SK-N-SH (cell line): ENCODE measurements around the gene GJD4. TPM values are rescaled to one million over a fixed set of nuclear protein-coding genes. Genes with fewer than 3 reads are reported as not detected.

ENCODE experiments used
- CTCF ChIA-PET: fragments of 300-600, 350-600 bp; formaldehyde crosslinking; extraction: SDS; loops from one replicate; lab custom pipeline; 2021; lab: Yijun Ruan, JAX
- POLR2A ChIA-PET: fragments of 350-600 bp; sonication (Branson Sonifier 250); formaldehyde crosslinking; extraction: SDS; loops from one replicate; lab custom pipeline; 2020; ENCODE audit warnings: antibody characterized with exemption, inconsistent platforms; lab: Yijun Ruan, JAX
- DNase-seq: peaks from one replicate; pipeline ENCODE4 v3.0.0; 2012
- H2AFZ ChIP-seq: fragments of 200-600 bp; sonication (generic); 2 replicates; pipeline ENCODE4 v1.8.1; 2016; ENCODE audit warnings: antibody characterized with exemption, mild to moderate bottlenecking, low read depth
- H3F3A ChIP-seq: fragments of 200-600 bp; sonication (generic); replicated peaks from 2 replicates; pipeline ENCODE3; 2016; ENCODE audit warnings: antibody characterized with exemption, mild to moderate bottlenecking; ENCODE audit not compliant: insufficient read depth
- H3K27ac ChIP-seq, 2 experiments: fragments of 200-500 bp in 1 of 2; fragments of 200-600 bp in 1 of 2; sonication (Bioruptor generic) in 1 of 2; sonication (generic), shearing (Covaris generic) in 1 of 2; 2 replicates each; pipeline versions ENCODE4 v1.5.1 to v1.6.1; 2014 to 2016; ENCODE audit warnings: low read depth in 2 of 2, inconsistent platforms in 1 of 2, low read length in 1 of 2, mild to moderate bottlenecking in 1 of 2, mixed read lengths in 1 of 2
- H3K27me3 ChIP-seq: fragments of 200-600 bp; sonication (generic), shearing (Covaris generic); 2 replicates; pipeline ENCODE4 v1.6.1; 2016; ENCODE audit warnings: mixed run types; ENCODE audit not compliant: insufficient read depth
- H3K36me3 ChIP-seq, 2 experiments: fragments of 200-500 bp in 1 of 2; fragments of 200-600 bp in 1 of 2; sonication (Bioruptor generic) in 1 of 2; sonication (generic) in 1 of 2; replicated peaks in 1 of 2; 2 replicates each; pipeline versions ENCODE3 to v1.5.1; 2014 to 2016; ENCODE audit warnings: low read length in 1 of 2, mild to moderate bottlenecking in 1 of 2; ENCODE audit not compliant: insufficient read depth in 2 of 2, control insufficient read depth in 1 of 2
- H3K4me1 ChIP-seq, 2 experiments: fragments of 200-500 bp in 1 of 2; fragments of 200-600 bp in 1 of 2; sonication (Bioruptor generic) in 1 of 2; sonication (generic), shearing (Covaris generic) in 1 of 2; 2 replicates each; pipeline versions ENCODE4 v1.5.1 to v1.6.1; 2014 to 2016; ENCODE audit warnings: low read depth in 1 of 2, low read length in 1 of 2, mixed run types in 1 of 2; ENCODE audit not compliant: insufficient read depth in 2 of 2, control insufficient read depth in 1 of 2
- H3K4me2 ChIP-seq: fragments of 200-600 bp; sonication (generic), shearing (Covaris generic); 2 replicates; pipeline ENCODE4 v1.6.1; 2017; ENCODE audit warnings: mixed run types
- H3K4me3 ChIP-seq, 2 experiments: fragments of 200-500 bp in 1 of 2; fragments of 200-600 bp in 1 of 2; sonication (Bioruptor generic) in 1 of 2; sonication (generic), shearing (Covaris generic) in 1 of 2; 2 replicates each; pipeline versions ENCODE4 v1.5.1 to v1.8.1; 2014 to 2016; ENCODE audit warnings: low read depth in 2 of 2, inconsistent platforms in 1 of 2, low read length in 1 of 2, mild to moderate bottlenecking in 1 of 2, mixed read lengths in 1 of 2, moderate library complexity in 1 of 2
- H3K79me2 ChIP-seq: fragments of 200-600 bp; sonication (generic); 2 replicates; pipeline ENCODE4 v1.8.1; 2017; ENCODE audit warnings: mild to moderate bottlenecking; ENCODE audit not compliant: insufficient read depth
- H3K9ac ChIP-seq: fragments of 200-600 bp; sonication (generic); 2 replicates; pipeline ENCODE4 v1.6.1; 2017; ENCODE audit warnings: mixed run types
- H3K9me2 ChIP-seq: fragments of 200-600 bp; sonication (generic); 2 replicates; pipeline ENCODE4 v1.6.1; 2017; ENCODE audit warnings: mixed run types
- H3K9me3 ChIP-seq: fragments of 200-600 bp; sonication (generic); 2 replicates; pipeline ENCODE4 v1.6.1; 2017; ENCODE audit warnings: mixed run types, mild to moderate bottlenecking, moderate library complexity
- H4K20me1 ChIP-seq: fragments of 200-600 bp; sonication (generic); 2 replicates; pipeline ENCODE4 v1.6.1; 2017; ENCODE audit warnings: mild to moderate bottlenecking, mixed run types; ENCODE audit not compliant: insufficient read depth
- FOSL2 ChIP-seq: IDR thresholded peaks from 2 replicates; pipeline ENCODE4 v1.4.0; 2012; ENCODE audit warnings: low read depth, mild to moderate bottlenecking, moderate library complexity, borderline replicate concordance
- IRF3 ChIP-seq: fragments of 150-350 bp; IDR thresholded peaks from 2 replicates; pipeline ENCODE4 v1.6.1; 2016; ENCODE audit warnings: mild to moderate bottlenecking, low read depth, low read length
- JUND ChIP-seq: IDR thresholded peaks from 2 replicates; pipeline ENCODE4 v1.4.0; 2012
- MXI1 ChIP-seq: IDR thresholded peaks from 2 replicates; pipeline ENCODE4 v1.6.1; 2012; ENCODE audit warnings: mild to moderate bottlenecking, low read depth, low read length, improper control_type of control experiment
- NRF1 ChIP-seq: IDR thresholded peaks from 2 replicates; pipeline ENCODE4 v1.6.1; 2012; ENCODE audit warnings: low read depth, mild to moderate bottlenecking, low read length
- PBX3 ChIP-seq: IDR thresholded peaks from 2 replicates; pipeline ENCODE4; 2012
- RCOR1 ChIP-seq: fragments of 150-350 bp; IDR thresholded peaks from 2 replicates; pipeline ENCODE4 v1.6.1; 2017; ENCODE audit warnings: antibody characterized with exemption, low read length
- TAF1 ChIP-seq: IDR thresholded peaks from 2 replicates; pipeline ENCODE4 v1.6.1; 2012; ENCODE audit warnings: low read depth, mild to moderate bottlenecking, low read length, moderate library complexity, borderline replicate concordance
- WGBS: methylation state at CpG from one replicate; pipeline ENCODE4 v1.1.6; 2017; ENCODE audit warnings: low lambda C conversion rate; 5-methylcytosine and 5-hydroxymethylcytosine counted together
- polyA plus RNA-seq, 3 experiments: library from polyadenylated mRNA; depleted of rRNA; stranded (reverse); fragments of >200 nt; gene quantifications; 2 replicates each; pipeline ENCODE4 v1.2.3, GENCODE V29; 2012
- TF ChIP-seq, protein P1 (sequence below): IDR thresholded peaks from 2 replicates; pipeline ENCODE4 v1.4.0; 2012; ENCODE audit warnings: low read depth, borderline replicate concordance

The GJD4 gene, protein sequence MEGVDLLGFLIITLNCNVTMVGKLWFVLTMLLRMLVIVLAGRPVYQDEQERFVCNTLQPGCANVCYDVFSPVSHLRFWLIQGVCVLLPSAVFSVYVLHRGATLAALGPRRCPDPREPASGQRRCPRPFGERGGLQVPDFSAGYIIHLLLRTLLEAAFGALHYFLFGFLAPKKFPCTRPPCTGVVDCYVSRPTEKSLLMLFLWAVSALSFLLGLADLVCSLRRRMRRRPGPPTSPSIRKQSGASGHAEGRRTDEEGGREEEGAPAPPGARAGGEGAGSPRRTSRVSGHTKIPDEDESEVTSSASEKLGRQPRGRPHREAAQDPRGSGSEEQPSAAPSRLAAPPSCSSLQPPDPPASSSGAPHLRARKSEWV
- not detected in 2 replicates for polyA plus RNA-seq (2012; rRNA removed)
- polyA plus RNA-seq (2012; cell fraction: cytosol; rRNA removed), result not detected in 2 replicates
- polyA plus RNA-seq (2012; cell fraction: nucleus; rRNA removed), result 0.04 TPM in 1 of 2 replicates, not detected in the other

DNA sequence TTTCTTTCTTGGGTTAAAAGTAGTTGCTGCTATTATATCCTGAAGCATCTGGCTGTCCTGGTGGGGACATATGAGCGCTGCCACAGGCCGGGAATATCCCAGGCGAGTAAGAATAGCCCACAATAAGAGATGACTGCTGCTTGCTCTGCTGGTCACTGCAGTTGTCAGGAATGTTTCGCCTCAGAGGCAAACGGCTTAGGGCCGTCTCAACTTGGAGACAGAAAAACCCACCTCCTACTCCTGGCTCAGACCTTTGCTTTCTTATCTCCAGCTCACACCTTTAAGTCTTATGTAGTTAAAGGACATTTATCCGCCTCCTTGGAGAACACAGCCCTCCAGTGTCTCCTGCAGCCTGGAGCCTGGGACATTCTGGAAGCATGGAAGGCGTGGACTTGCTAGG, at the start of gene GJD4:
GJD4 (plus strand) TSS at position 151 of the 400 bp plus-strand sequence; CDS start at position 378, 227 bp downstream.
- TF ChIP-seq FOSL2, result no peak
- TF ChIP-seq, protein P1, sequence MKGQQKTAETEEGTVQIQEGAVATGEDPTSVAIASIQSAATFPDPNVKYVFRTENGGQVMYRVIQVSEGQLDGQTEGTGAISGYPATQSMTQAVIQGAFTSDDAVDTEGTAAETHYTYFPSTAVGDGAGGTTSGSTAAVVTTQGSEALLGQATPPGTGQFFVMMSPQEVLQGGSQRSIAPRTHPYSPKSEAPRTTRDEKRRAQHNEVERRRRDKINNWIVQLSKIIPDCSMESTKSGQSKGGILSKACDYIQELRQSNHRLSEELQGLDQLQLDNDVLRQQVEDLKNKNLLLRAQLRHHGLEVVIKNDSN, result no peak
- TF ChIP-seq IRF3, result no peak
- no peak for TF ChIP-seq RCOR1
- no peak for TF ChIP-seq PBX3
- TF ChIP-seq MXI1, result no peak
- TF ChIP-seq NRF1, result no peak
- POLR2A ChIA-PET, result no interaction called here
- no peak for DNase-seq
- CTCF ChIA-PET, result interaction anchor here (1.6 kb wide), 1 partner anchor 30 kb away, joined by 7 read pairs; no protein-coding TSS in a partner anchor
- Histone ChIP-seq H3K27ac (no peak within 1 kb of the TSS), H3K79me2 (no peaks in the 10 kb centered on the region), H3K36me3 (no peaks in the 10 kb centered on the region), H4K20me1 (no peaks in the 10 kb centered on the region), H3K4me3 (no peak within 1 kb of the TSS), H3K9me2 (no peaks in the 10 kb centered on the region), H3K4me2 (no peak within 1 kb of the TSS), H2AFZ (no peak within 1 kb of the TSS), H3F3A (no peaks in the 10 kb centered on the region), H3K4me1 (peaks cover 0 to 9% of the 10 kb centered on the region in 2 experiments; a peak in 1 of 4 replicates), H3K9me3 (no peaks in the 10 kb centered on the region), H3K9ac (no peak within 1 kb of the TSS), H3K27me3 (no peaks in the 10 kb centered on the region; the same call in 1 of the 2 replicates)
- WGBS, result 79% methylated on average over 8 of the region's 8 CpGs

DNA sequence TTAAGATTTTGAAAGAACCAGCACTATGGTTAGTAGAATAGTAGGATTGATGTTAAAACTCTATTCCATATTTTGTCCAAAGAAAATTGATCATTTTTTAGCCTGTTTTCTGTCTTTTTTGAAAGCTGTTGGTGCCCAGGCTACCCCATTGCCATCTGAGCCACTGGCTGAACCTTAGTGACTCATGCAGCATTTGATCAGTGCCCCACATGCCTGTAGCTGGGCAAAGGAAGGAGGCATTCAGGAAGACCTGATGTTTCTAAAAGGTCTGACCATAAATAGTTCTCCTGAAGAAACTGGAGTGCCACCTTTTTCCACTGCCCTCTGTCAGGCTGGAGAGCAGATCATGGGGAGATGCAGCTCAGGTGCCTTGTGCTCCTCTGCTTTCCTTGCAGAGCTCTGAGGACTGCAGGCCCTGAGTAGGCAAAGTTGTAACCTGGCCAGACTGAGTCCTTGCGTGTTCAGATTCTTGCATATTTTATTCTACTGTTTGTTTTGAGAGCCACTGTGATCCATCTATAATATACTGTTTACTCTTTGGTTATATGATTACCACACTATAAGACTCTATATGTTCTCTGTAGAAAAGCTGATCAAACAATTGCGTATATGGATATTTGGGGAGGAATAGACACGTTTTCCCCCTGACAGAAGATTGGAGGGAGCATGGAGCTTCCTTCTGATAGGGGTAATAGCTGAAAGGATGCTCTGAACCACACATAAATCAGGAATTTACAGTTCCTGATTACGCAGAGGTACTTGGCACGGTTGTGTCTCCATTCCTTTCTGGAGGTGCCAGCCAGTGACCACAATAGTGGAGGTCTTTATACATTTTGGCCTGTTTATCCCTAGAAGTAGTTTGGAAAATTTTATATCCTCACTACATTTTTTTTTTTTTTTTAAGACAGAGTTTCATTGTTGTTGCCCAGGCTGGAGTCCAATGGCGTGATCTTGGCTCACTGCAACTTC, 48.9 kb upstream of the GJD4 start:
- H3K9me2 ChIP-seq, result no peaks in the 10 kb centered on the region
- H2AFZ ChIP-seq, result no peak overlapping the region
- POLR2A ChIA-PET, result no interaction called here
- no peak overlapping the region for H3K4me2 ChIP-seq
- no peaks in the 10 kb centered on the region for H3K27me3 ChIP-seq
- H4K20me1 ChIP-seq, result no peaks in the 10 kb centered on the region
- H3K9me3 ChIP-seq, result no peaks in the 10 kb centered on the region
- DNase-seq, result no peak
- TF ChIP-seq JUND (peak; percentile 12; the same call in 1 of the 2 replicates), FOSL2 (peak; percentile 38; the same call in 1 of the 2 replicates), NRF1 (no peak), TAF1 (no peak)
- TF ChIP-seq, all 33 proteins: peak for 2
- no peak overlapping the region for H3K4me3 ChIP-seq
- CTCF ChIA-PET, result interaction anchor here (1.3 to 1.5 kb wide), 2 partner anchors 19 to 26 kb away, joined by 3 read pairs; no protein-coding TSS in a partner anchor
- no peak overlapping the region for H3K27ac ChIP-seq
- H3K9ac ChIP-seq, result no peak overlapping the region
- H3K36me3 ChIP-seq, result peaks cover 16 to 26% of the 10 kb centered on the region in 2 experiments
- WGBS, result 93% methylated on average over 6 of the region's 6 CpGs
- peaks cover 0 to 4% of the 10 kb centered on the region in 2 experiments; a peak in 2 of 4 replicates for H3K4me1 ChIP-seq
- H3K79me2 ChIP-seq, result peaks cover 3% of the 10 kb centered on the region
- H3F3A ChIP-seq, result no peaks in the 10 kb centered on the region
